H1 (cell line): ENCODE results near the gene GTF2A1L. TPM values are rescaled to one million over a fixed set of nuclear protein-coding genes. Genes with fewer than 3 reads are reported as not detected.

Experiments used
- CTCF ChIA-PET: fragments of 300-600 bp; sonication (Branson Sonifier 250); formaldehyde crosslinking; loops from one replicate; lab custom pipeline; 2021; ENCODE audit not compliant: partially characterized antibody; lab: Charles Lee
- POLR2A ChIA-PET: fragments of 300-600 bp; sonication (Branson Sonifier 250); formaldehyde crosslinking; loops from one replicate; lab custom pipeline; 2021; ENCODE audit warnings: inconsistent platforms; ENCODE audit not compliant: partially characterized antibody; lab: Charles Lee
- DNase-seq, 2 experiments: peaks; one replicate each; pipeline versions ENCODE4 v3.0.0 to v3.0.0-alpha.2; 2010 to 2022; ENCODE audit warnings: low spot score in 2 of 2, low read depth in 1 of 2, mixed read lengths in 1 of 2
- FAIRE-seq: peaks from 2 replicates; lab custom pipeline; 2011; peaks lifted over from hg19 to GRCh38; lab: Jason Lieb, UNC
- H2AFZ ChIP-seq: 2 replicates; pipeline ENCODE4 v1.8.1; 2012; ENCODE audit warnings: low read length, inconsistent platforms
- H2AK5ac ChIP-seq: 2 replicates; pipeline ENCODE4 v1.6.1; 2013; ENCODE audit warnings: low read depth, low read length
- H2BK120ac ChIP-seq: replicated peaks from 2 replicates; pipeline ENCODE3; 2013; ENCODE audit warnings: low read depth, low read length, inconsistent platforms
- H2BK12ac ChIP-seq: 2 replicates; pipeline ENCODE4 v1.6.1; 2013; ENCODE audit warnings: low read depth, low read length
- H2BK15ac ChIP-seq: 2 replicates; pipeline ENCODE4 v1.6.1; 2013; ENCODE audit warnings: low read length
- H2BK20ac ChIP-seq: 2 replicates; pipeline ENCODE4 v1.6.1; 2013; ENCODE audit warnings: low read length
- H2BK5ac ChIP-seq: 2 replicates; pipeline ENCODE4 v1.6.1; 2013; ENCODE audit warnings: low read depth, low read length
- H3K14ac ChIP-seq: 2 replicates; pipeline ENCODE4 v1.6.1; 2013; ENCODE audit warnings: inconsistent platforms; ENCODE audit not compliant: insufficient read length
- H3K18ac ChIP-seq: 2 replicates; pipeline ENCODE4 v1.6.1; 2013; ENCODE audit warnings: low read length; ENCODE audit errors: extremely low read depth
- H3K23ac ChIP-seq: 2 replicates; pipeline ENCODE4 v1.6.1; 2013; ENCODE audit warnings: inconsistent platforms; ENCODE audit not compliant: insufficient read length
- H3K23me2 ChIP-seq: 2 replicates; pipeline ENCODE4 v1.6.1; 2013; ENCODE audit warnings: low read depth, low read length
- H3K27ac ChIP-seq: 2 replicates; pipeline ENCODE4 v1.6.1; 2011; ENCODE audit warnings: low read depth, low read length, inconsistent platforms
- H3K27me3 ChIP-seq, 4 experiments: replicated peaks in 1 of 4; 1 replicate in 1 of 4; 2 replicates in 3 of 4; pipeline versions ENCODE4 v1.6.1 to v1.8.1; 2011 to 2013; ENCODE audit warnings: low read length in 3 of 4, mild to moderate bottlenecking in 3 of 4, inconsistent platforms in 2 of 4, mixed read lengths in 2 of 4, moderate library complexity in 1 of 4; ENCODE audit not compliant: control insufficient read depth in 3 of 4, insufficient read depth in 3 of 4; ENCODE audit errors: extremely low read depth in 1 of 4
- H3K36me3 ChIP-seq, 4 experiments: 2 replicates each; pipeline versions ENCODE4 v1.6.1 to v1.8.1; 2011 to 2013; ENCODE audit warnings: mild to moderate bottlenecking in 4 of 4, low read length in 3 of 4, moderate library complexity in 2 of 4, control low read depth in 1 of 4, inconsistent platforms in 1 of 4; ENCODE audit not compliant: insufficient read depth in 4 of 4, control insufficient read depth in 2 of 4
- H3K4ac ChIP-seq: replicated peaks from 2 replicates; pipeline ENCODE3; 2013; ENCODE audit warnings: low read length, low read depth, mixed read lengths, inconsistent platforms; ENCODE audit not compliant: insufficient read length
- H3K4me1 ChIP-seq, 4 experiments: replicated peaks in 1 of 4; 1 replicate in 1 of 4; 2 replicates in 3 of 4; pipeline versions ENCODE4 v1.6.1 to v1.8.1; 2011 to 2013; ENCODE audit warnings: low read length in 3 of 4, inconsistent platforms in 2 of 4, mixed read lengths in 1 of 4; ENCODE audit not compliant: insufficient read depth in 4 of 4, control insufficient read depth in 3 of 4
- H3K4me2 ChIP-seq, 2 experiments: 2 replicates each; pipeline versions ENCODE4 v1.6.1 to v1.8.1; 2011 to 2013; ENCODE audit warnings: low read depth in 2 of 2, low read length in 2 of 2, control low read depth in 1 of 2, inconsistent platforms in 1 of 2, mild to moderate bottlenecking in 1 of 2; ENCODE audit not compliant: insufficient read depth in 1 of 2
- H3K4me3 ChIP-seq, 4 experiments: fragments of 200-600, 300-600 bp in 1 of 4; sonication (generic), shearing (Covaris generic), sonication (Bioruptor Twin) in 1 of 4; 2 replicates each; pipeline versions ENCODE4 v1.5.1 to v1.8.1; 2011 to 2016; ENCODE audit warnings: low read length in 4 of 4, low read depth in 3 of 4, control low read depth in 2 of 4, inconsistent platforms in 2 of 4, mild to moderate bottlenecking in 2 of 4, mixed read lengths in 1 of 4, moderate library complexity in 1 of 4; ENCODE audit not compliant: insufficient read depth in 2 of 4; ENCODE audit errors: extremely low read depth in 1 of 4
- H3K56ac ChIP-seq: replicated peaks from 2 replicates; pipeline ENCODE3; 2013; ENCODE audit warnings: low read depth, mild to moderate bottlenecking, mixed read lengths, low read length, inconsistent platforms; ENCODE audit not compliant: insufficient read length
- H3K79me1 ChIP-seq: 2 replicates; pipeline ENCODE4 v1.6.1; 2013; ENCODE audit warnings: low read depth, low read length, control low read depth
- H3K79me2 ChIP-seq, 2 experiments: 2 replicates each; pipeline versions ENCODE4 v1.6.1 to v1.8.1; 2012 to 2013; ENCODE audit warnings: low read length in 2 of 2, mild to moderate bottlenecking in 2 of 2, inconsistent platforms in 1 of 2; ENCODE audit not compliant: insufficient read depth in 2 of 2, control insufficient read depth in 1 of 2
- H3K9ac ChIP-seq, 4 experiments: replicated peaks in 1 of 4; 1 replicate in 1 of 4; 2 replicates in 3 of 4; pipeline versions ENCODE4 v1.6.1 to v1.8.1; 2011 to 2013; ENCODE audit warnings: low read depth in 3 of 4, low read length in 3 of 4, control low read depth in 2 of 4, mild to moderate bottlenecking in 2 of 4, moderate library complexity in 2 of 4, inconsistent platforms in 1 of 4; ENCODE audit errors: extremely low read depth in 1 of 4
- H3K9me3 ChIP-seq, 2 experiments: 2 replicates each; pipeline versions ENCODE4 v1.6.1 to v1.8.1; 2012 to 2013; ENCODE audit warnings: mild to moderate bottlenecking in 2 of 2, moderate library complexity in 2 of 2, control low read depth in 1 of 2, inconsistent platforms in 1 of 2, low read depth in 1 of 2, low read length in 1 of 2, mixed read lengths in 1 of 2; ENCODE audit not compliant: insufficient read depth in 2 of 2
- H4K20me1 ChIP-seq, 2 experiments: replicated peaks in 1 of 2; 2 replicates each; pipeline versions ENCODE3 to v1.8.1; 2011 to 2013; ENCODE audit warnings: inconsistent platforms in 2 of 2, low read length in 2 of 2, mild to moderate bottlenecking in 1 of 2; ENCODE audit not compliant: insufficient read depth in 2 of 2, control insufficient read depth in 1 of 2
- H4K5ac ChIP-seq: 2 replicates; pipeline ENCODE4 v1.6.1; 2013; ENCODE audit warnings: low read length, low read depth, mixed read lengths, inconsistent platforms; ENCODE audit not compliant: insufficient read length
- H4K8ac ChIP-seq: 2 replicates; pipeline ENCODE4 v1.8.0; 2013; ENCODE audit warnings: mild to moderate bottlenecking, moderate library complexity, low read length, inconsistent platforms; ENCODE audit not compliant: insufficient read depth; ENCODE audit errors: extremely low read depth
- H4K91ac ChIP-seq: replicated peaks from 2 replicates; pipeline ENCODE3; 2013; ENCODE audit warnings: low read length, mixed read lengths, inconsistent platforms; ENCODE audit not compliant: insufficient read length
- CHD2 ChIP-seq: IDR thresholded peaks from 2 replicates; pipeline ENCODE4 v1.6.1; 2012; ENCODE audit warnings: low read length, improper control_type of control experiment
- CTCF ChIP-seq, 3 experiments: IDR thresholded peaks; 1 replicate in 2 of 3; 2 replicates in 1 of 3; pipeline versions ENCODE4 v1.5.1 to v1.6.1; 2011; ENCODE audit warnings: low read length in 3 of 3, mild to moderate bottlenecking in 3 of 3, inconsistent platforms in 2 of 3, low read depth in 1 of 3, moderate library complexity in 1 of 3; ENCODE audit not compliant: insufficient read depth in 1 of 3; ENCODE audit errors: control extremely low read depth in 1 of 3
- GABPA ChIP-seq: IDR thresholded peaks from 2 replicates; pipeline ENCODE4 v1.6.1; 2011; ENCODE audit warnings: mild to moderate bottlenecking, low read length, moderate library complexity, borderline replicate concordance; ENCODE audit not compliant: insufficient read depth
- JUN ChIP-seq: IDR thresholded peaks from 2 replicates; pipeline ENCODE4 v1.6.1; 2011; ENCODE audit warnings: low read depth, mild to moderate bottlenecking, improper control_type of control experiment, low read length
- NANOG ChIP-seq: IDR thresholded peaks from 2 replicates; pipeline ENCODE4 v1.6.1; 2011; ENCODE audit warnings: low read length, low read depth, mild to moderate bottlenecking, inconsistent platforms; ENCODE audit not compliant: insufficient read depth, poor library complexity, severe bottlenecking
- SIX5 ChIP-seq: IDR thresholded peaks from 2 replicates; pipeline ENCODE4 v1.6.1; 2011; ENCODE audit warnings: mild to moderate bottlenecking, low read depth, low read length
- TAF7 ChIP-seq: optimal IDR thresholded peaks from 2 replicates; pipeline ENCODE3; 2011; ENCODE audit warnings: low read depth, mild to moderate bottlenecking, inconsistent platforms, low read length, moderate library complexity, borderline replicate concordance
- TEAD4 ChIP-seq: IDR thresholded peaks from 2 replicates; pipeline ENCODE4 v1.6.1; 2012; ENCODE audit warnings: low read depth, low read length, inconsistent platforms, mixed read lengths
- YY1 ChIP-seq: IDR thresholded peaks from 2 replicates; pipeline ENCODE4 v1.6.1; 2011; ENCODE audit warnings: low read depth, mild to moderate bottlenecking, low read length
- WGBS, 2 experiments: shearing (Covaris generic) in 1 of 2; methylation state at CpG; one replicate each; pipeline versions ENCODE4 v1.1.6 to v1.1.7; 2013 to 2015; ENCODE audit warnings: low lambda C conversion rate in 2 of 2, mixed read lengths in 2 of 2, inconsistent platforms in 1 of 2, low coverage in 1 of 2, missing lambda C conversion rate in 1 of 2; ENCODE audit not compliant: insufficient replicate concordance in 2 of 2, insufficient coverage in 1 of 2, insufficient read length in 1 of 2; ENCODE audit errors: extremely low coverage in 1 of 2, missing lambda C conversion rate in 1 of 2; 5-methylcytosine and 5-hydroxymethylcytosine counted together
- polyA plus RNA-seq, 7 experiments: library from polyadenylated mRNA; depleted of rRNA in 3 of 7; stranded (reverse) in 5 of 7; unstranded in 2 of 7; fragments of >200 nt in 5 of 7; fragments of 200-250 nt in 2 of 7; gene quantifications; 1 replicate in 5 of 7; 2 replicates in 1 of 7; 4 replicates in 1 of 7; pipeline versions ENCODE4 v1.2.1 to v1.2.3, GENCODE V29; 2011 to 2013; ENCODE audit warnings: missing spikeins in 2 of 7, mixed read lengths in 2 of 7
- total RNA-seq: library from RNA; stranded (reverse); fragmentation: NEBNext Ultra II Directional; extraction: Animal tissue kit (Norgen Biotek cat#: 25700); gene quantifications from 2 replicates; pipeline ENCODE4 v1.2.1, GENCODE V29; 2021

The GTF2A1L gene
- total and polyA plus RNA-seq, 2 of the 8 experiments (the other 6 are each of a cell fraction or from before 2014, with no cell fraction given) = 0.18 TPM; not detected in 1

GRCh38 chr2:48677450-48677849 is 59.8 kb downstream of the GTF2A1L start:
- Histone ChIP-seq H2AFZ (no peak overlapping the region), H2BK12ac (no peak overlapping the region), H3K4me1 (no peaks in the 10 kb centered on the region), H2BK120ac (no peak overlapping the region), H2BK20ac (no peak overlapping the region), H3K18ac (no peak overlapping the region), H3K23me2 (no peaks in the 10 kb centered on the region; the same call in 1 of the 2 replicates), H3K4me2 (no peak overlapping the region), H3K4me3 (no peak overlapping the region), H3K23ac (no peak overlapping the region), H2BK5ac (no peak overlapping the region), H2BK15ac (no peak overlapping the region), H4K5ac (no peak overlapping the region), H3K27me3 (no peaks in the 10 kb centered on the region), H3K36me3 (no peaks in the 10 kb centered on the region), H3K4ac (no peak overlapping the region), H3K27ac (no peak overlapping the region), H4K91ac (no peak overlapping the region), H3K9ac (no peak overlapping the region), H3K56ac (no peak overlapping the region), H2AK5ac (no peak overlapping the region), H3K79me2 (no peaks in the 10 kb centered on the region), H3K9me3 (no peaks in the 10 kb centered on the region; a peak in 1 of 4 replicates), H4K20me1 (no peaks in the 10 kb centered on the region), H3K14ac (no peak overlapping the region), H4K8ac (no peak overlapping the region), H3K79me1 (no peaks in the 10 kb centered on the region)
- TF ChIP-seq TEAD4 (no peak), JUN (no peak), GABPA (no peak), NANOG (no peak), CHD2 (no peak), YY1 (no peak), CTCF (IDR thresholded peaks at IDR 0.05; ENCODE audit: control extremely low read depth in 1 of 3, insufficient read depth in 1 of 3, low read depth in 1 of 3, low read length in 3 of 3) (no peak), TAF7 (no peak), SIX5 (no peak)
- CTCF ChIA-PET = no interaction called here
- DNase-seq (no peak), FAIRE-seq (no peak)
- 70% methylated on average over 2 of the region's 2 CpGs; no CpG with 5 or more reads in 1 of the 2 experiments for WGBS, 2 experiments
- POLR2A ChIA-PET = no interaction called here
